ENCODE results near the gene BBOX1.

BBOX1 gene

GRCh38 chr11:27111896-27112295, 71.3 kb downstream of the BBOX1 start:
- no peaks in the 10 kb centered on the region for H3K79me2 ChIP-seq (ENCODE audit: insufficient read depth, low read length)
- no peaks in the 10 kb centered on the region for H4K20me1 ChIP-seq (ENCODE audit: low read depth, low read length)
- no peak for TF ChIP-seq EZH2phosphoT487 (conservative IDR thresholded peaks at IDR 0.05; ENCODE audit: low read length)
- TF ChIP-seq CTCF (IDR thresholded peaks at IDR 0.05; ENCODE audit: insufficient read depth, low read length, poor library complexity, severe bottlenecking): no peak
- H2AFZ ChIP-seq (ENCODE audit: low read depth, low read length, severe bottlenecking): no peak overlapping the region
- no peak overlapping the region for H3K4me2 ChIP-seq (ENCODE audit: low read depth, low read length, poor library complexity, severe bottlenecking)
- no peaks in the 10 kb centered on the region for H3K9me3 ChIP-seq (ENCODE audit: insufficient read depth, low read length)
- no peaks in the 10 kb centered on the region for H3F3A ChIP-seq (ENCODE audit: insufficient read depth)
- no peaks in the 10 kb centered on the region for H3K27me3 ChIP-seq (ENCODE audit: low read length)
- H3K4me3 ChIP-seq (ENCODE audit: insufficient read depth, low read length, poor library complexity, severe bottlenecking): no peak overlapping the region
- H3K9me2 ChIP-seq (replicated peaks; ENCODE audit: insufficient read depth, low read length): no peaks in the 10 kb centered on the region
- no peak overlapping the region for H3K27ac ChIP-seq (ENCODE audit: low read depth, low read length)
- H3K9ac ChIP-seq (ENCODE audit: low read length): no peak overlapping the region
- H3K36me3 ChIP-seq (ENCODE audit: low read length): no peaks in the 10 kb centered on the region

- no peaks in the 10 kb centered on the region for H3K27me3 ChIP-seq (ENCODE audit: low read length)
- no peak for TF ChIP-seq CTCF (IDR thresholded peaks at IDR 0.05; ENCODE audit: insufficient read depth, low read length, poor library complexity, severe bottlenecking)
- no peak for TF ChIP-seq EZH2phosphoT487 (conservative IDR thresholded peaks at IDR 0.05; ENCODE audit: low read length)
Measured at GRCh38 chr11:27112946-27113345, 72.3 kb downstream of the BBOX1 start.

GRCh38 chr11:27115051-27115650, 74.5 kb downstream of the BBOX1 start:
- H3K36me3 ChIP-seq (ENCODE audit: low read length): no peaks in the 10 kb centered on the region
- H3K27me3 ChIP-seq (ENCODE audit: low read length): no peaks in the 10 kb centered on the region
- TF ChIP-seq EZH2phosphoT487 (conservative IDR thresholded peaks at IDR 0.05; ENCODE audit: low read length) (no peak), CTCF (IDR thresholded peaks at IDR 0.05; ENCODE audit: insufficient read depth, low read length, poor library complexity, severe bottlenecking) (no peak)
- no peak overlapping the region for H3K9ac ChIP-seq (ENCODE audit: low read length)
- H3K9me3 ChIP-seq (ENCODE audit: insufficient read depth, low read length): no peaks in the 10 kb centered on the region
- no peak overlapping the region for H3K4me3 ChIP-seq (ENCODE audit: insufficient read depth, low read length, poor library complexity, severe bottlenecking)
- no peaks in the 10 kb centered on the region for H4K20me1 ChIP-seq (ENCODE audit: low read depth, low read length)
- H3K4me2 ChIP-seq (ENCODE audit: low read depth, low read length, poor library complexity, severe bottlenecking): no peak overlapping the region
- H3K9me2 ChIP-seq (replicated peaks; ENCODE audit: insufficient read depth, low read length): no peaks in the 10 kb centered on the region
- H3K79me2 ChIP-seq (ENCODE audit: insufficient read depth, low read length): no peaks in the 10 kb centered on the region
- H3F3A ChIP-seq (ENCODE audit: insufficient read depth): no peaks in the 10 kb centered on the region
- H3K27ac ChIP-seq (ENCODE audit: low read depth, low read length): no peak overlapping the region
- no peak overlapping the region for H2AFZ ChIP-seq (ENCODE audit: low read depth, low read length, severe bottlenecking)

More at GRCh38 chr11:27112946-27113345, 72.3 kb downstream of the BBOX1 start:
- no peak overlapping the region for H3K27ac ChIP-seq (ENCODE audit: low read depth, low read length)
- no peaks in the 10 kb centered on the region for H3K79me2 ChIP-seq (ENCODE audit: insufficient read depth, low read length)
- no peaks in the 10 kb centered on the region for H3K36me3 ChIP-seq (ENCODE audit: low read length)
- H3F3A ChIP-seq (ENCODE audit: insufficient read depth): no peaks in the 10 kb centered on the region
- no peak overlapping the region for H2AFZ ChIP-seq (ENCODE audit: low read depth, low read length, severe bottlenecking)
- H4K20me1 ChIP-seq (ENCODE audit: low read depth, low read length): no peaks in the 10 kb centered on the region
- no peak overlapping the region for H3K4me2 ChIP-seq (ENCODE audit: low read depth, low read length, poor library complexity, severe bottlenecking)
- no peaks in the 10 kb centered on the region for H3K9me3 ChIP-seq (ENCODE audit: insufficient read depth, low read length)
- H3K4me3 ChIP-seq (ENCODE audit: insufficient read depth, low read length, poor library complexity, severe bottlenecking): no peak overlapping the region
- H3K9ac ChIP-seq (ENCODE audit: low read length): no peak overlapping the region
- H3K9me2 ChIP-seq (replicated peaks; ENCODE audit: insufficient read depth, low read length): no peaks in the 10 kb centered on the region

All from SU-DHL-6 (cell line).